Panc1 (cell line): ENCODE data around the gene CLK3. TPM values are rescaled to one million over a fixed set of nuclear protein-coding genes. Genes with fewer than 3 reads are reported as not detected.

ENCODE experiments used
- ATAC-seq: fragments of 200-7000 bp; cut with Tn5 transposase; 2 replicates; pipeline ENCODE4 v1.9.1; 2020; ENCODE audit warnings: mild to moderate bottlenecking, moderate library complexity
- BruUV-seq: library from RNA; stranded (reverse); fragments of 400-500 nt; replicated peaks from 2 replicates; lab custom pipeline; 2021; lab: Mats Ljungman, UMichigan
- CTCF ChIA-PET: fragments of 300-600 bp; sonication (Branson Sonifier 250); formaldehyde crosslinking; loops from one replicate; lab custom pipeline; 2022; ENCODE audit warnings: antibody characterized with exemption; lab: Charles Lee
- POLR2A ChIA-PET: fragments of 300-600 bp; sonication (Branson Sonifier 250); formaldehyde crosslinking; loops from one replicate; lab custom pipeline; 2022; ENCODE audit warnings: antibody characterized with exemption; lab: Charles Lee
- DNase-seq: peaks from one replicate; pipeline ENCODE4 v3.0.0-alpha.2; 2010; ENCODE audit warnings: low read depth, low spot score
- H3K27ac ChIP-seq: 2 replicates; pipeline ENCODE4 v1.5.1; 2011; ENCODE audit warnings: mild to moderate bottlenecking, low read length, inconsistent platforms
- H3K27me3 ChIP-seq: fragments of 200-500 bp; sonication (Bioruptor generic); 2 replicates; pipeline ENCODE4 v1.6.0; 2014; ENCODE audit warnings: low read length, inconsistent platforms; ENCODE audit not compliant: control insufficient read depth, insufficient read depth
- H3K36me3 ChIP-seq: fragments of 200-500 bp; sonication (Bioruptor generic); 2 replicates; pipeline ENCODE4 v1.5.1; 2014; ENCODE audit warnings: inconsistent platforms, mild to moderate bottlenecking, low read length, moderate library complexity; ENCODE audit not compliant: control insufficient read depth, insufficient read depth
- H3K4me1 ChIP-seq: 2 replicates; pipeline ENCODE4 v1.5.1; 2011; ENCODE audit warnings: inconsistent platforms, mild to moderate bottlenecking, low read length, moderate library complexity; ENCODE audit not compliant: control insufficient read depth, insufficient read depth
- H3K4me3 ChIP-seq, 2 experiments: 2 replicates each; pipeline ENCODE4 v1.5.1; 2011 to 2012; ENCODE audit warnings: low read depth in 2 of 2, low read length in 2 of 2, mild to moderate bottlenecking in 2 of 2, inconsistent platforms in 1 of 2, moderate library complexity in 1 of 2
- H3K9me3 ChIP-seq: fragments of 200-500 bp; sonication (Bioruptor generic); 2 replicates; pipeline ENCODE4 v1.5.1; 2014; ENCODE audit warnings: low read depth, mild to moderate bottlenecking, inconsistent platforms, low read length, moderate library complexity; ENCODE audit not compliant: control insufficient read depth, insufficient read depth
- CTCF ChIP-seq: fragments of 450-650 bp; IDR thresholded peaks from 2 replicates; pipeline ENCODE4 v1.5.1; 2017; ENCODE audit warnings: mild to moderate bottlenecking
- POLR2AphosphoS5 ChIP-seq: IDR thresholded peaks from 2 replicates; pipeline ENCODE4 v1.6.1; 2012; ENCODE audit warnings: mild to moderate bottlenecking, low read depth, low read length, moderate library complexity
- REST ChIP-seq, 2 experiments: IDR thresholded peaks; 2 replicates each; pipeline ENCODE4 v1.6.1; 2011 to 2012; ENCODE audit warnings: low read depth in 2 of 2, control low read depth in 1 of 2, low read length in 1 of 2, mild to moderate bottlenecking in 1 of 2, moderate library complexity in 1 of 2; ENCODE audit not compliant: insufficient read depth in 1 of 2
- SIN3A ChIP-seq: IDR thresholded peaks from 2 replicates; pipeline ENCODE4 v1.6.1; 2012; ENCODE audit warnings: low read depth, mild to moderate bottlenecking, low read length, moderate library complexity, borderline replicate concordance; ENCODE audit not compliant: insufficient read depth
- TCF7L2 ChIP-seq: IDR thresholded peaks from 2 replicates; pipeline ENCODE4 v1.6.1; 2011; ENCODE audit warnings: mild to moderate bottlenecking, low read depth, low read length, inconsistent platforms
- in situ Hi-C: cut with HindIII; loops from 2 replicates; pipeline ENCODE4 v1.10.0; 2016; ENCODE audit warnings: low sequenced_read_pairs, low pct_unique_long_range_greater_than_20kb
- intact Hi-C: fragments of 100-400 bp; cut with micrococcal nuclease; formaldehyde crosslinking; loops from one replicate; pipeline ENCODE4 v1.10.0; 2022; ENCODE audit not compliant: unreplicated experiment
- total RNA-seq: library from RNA; stranded (reverse); gene quantifications from one replicate; pipeline ENCODE4 v1.2.1, GENCODE V29; 2021; ENCODE audit not compliant: unreplicated experiment

CLK3 gene
- total RNA-seq, 1 experiment from 2014 or later = 69.8 TPM

- POLR2A ChIA-PET = no interaction called here
- H3K4me1 ChIP-seq = no peaks in the 10 kb centered on the region
- H3K9me3 ChIP-seq = no peaks in the 10 kb centered on the region
- BruUV-seq = no TSS peak
- no peaks in the 10 kb centered on the region for H3K36me3 ChIP-seq
- CTCF ChIA-PET = no interaction called here
- ATAC-seq = no peak
- TF ChIP-seq TCF7L2 (no peak), POLR2AphosphoS5 (no peak)
- H3K4me3 ChIP-seq = no peak overlapping the region
- in situ Hi-C loops (no loop called here), intact Hi-C loops (no loop called here)
- no peak for DNase-seq
- H3K27me3 ChIP-seq = no peaks in the 10 kb centered on the region
- H3K27ac ChIP-seq = no peak overlapping the region
Observed at GRCh38 chr15:74573987-74574386, 41.6 kb upstream of the CLK3 start.

GRCh38 chr15:74578496-74578994 is 37.1 kb upstream of the CLK3 start:
- no peak overlapping the region for H3K27ac ChIP-seq
- ChIA-PET CTCF (no interaction called here), POLR2A (no interaction called here)
- no TSS peak for BruUV-seq
- no peaks in the 10 kb centered on the region for H3K4me1 ChIP-seq
- DNase-seq (no peak), ATAC-seq (no peak)
- H3K27me3 ChIP-seq = no peaks in the 10 kb centered on the region
- TF ChIP-seq POLR2AphosphoS5 (no peak), CTCF (no peak), TCF7L2 (no peak), REST (IDR thresholded peaks at IDR 0.05; ENCODE audit: insufficient read depth in 1 of 2, low read depth in 2 of 2, low read length in 1 of 2) (no peak), SIN3A (no peak)
- in situ Hi-C loops = no loop called here
- no peaks in the 10 kb centered on the region for H3K9me3 ChIP-seq
- no peak overlapping the region for H3K4me3 ChIP-seq
- H3K36me3 ChIP-seq = no peaks in the 10 kb centered on the region
- intact Hi-C loops = no loop called here

GRCh38 chr15:74579001-74579400 is 36.6 kb upstream of the CLK3 start:
- BruUV-seq = no TSS peak
- H3K4me3 ChIP-seq = no peak overlapping the region
- ChIA-PET POLR2A (no interaction called here), CTCF (no interaction called here)
- DNase-seq (no peak), ATAC-seq (no peak)
- no peaks in the 10 kb centered on the region for H3K27me3 ChIP-seq
- TF ChIP-seq CTCF (no peak), REST (IDR thresholded peaks at IDR 0.05; ENCODE audit: insufficient read depth in 1 of 2, low read depth in 2 of 2, low read length in 1 of 2) (no peak), SIN3A (no peak), POLR2AphosphoS5 (no peak), TCF7L2 (no peak)
- H3K27ac ChIP-seq = no peak overlapping the region
- H3K4me1 ChIP-seq = no peaks in the 10 kb centered on the region
- in situ Hi-C loops = no loop called here
- intact Hi-C loops = no loop called here
- no peaks in the 10 kb centered on the region for H3K9me3 ChIP-seq
- no peaks in the 10 kb centered on the region for H3K36me3 ChIP-seq
